SU-DHL-6 (cell line): ENCODE results near the gene ITSN2.

ENCODE experiments used
- H2AFZ ChIP-seq: fragments of 200-600 bp; sonication (generic); 2 replicates; pipeline ENCODE4 v1.6.1; 2014; ENCODE audit warnings: low read depth, mild to moderate bottlenecking, moderate library complexity, mixed read lengths, antibody characterized with exemption, low read length; ENCODE audit not compliant: severe bottlenecking
- H3F3A ChIP-seq: fragments of 200-600 bp; shearing (Covaris generic); 2 replicates; pipeline ENCODE4 v1.6.0; 2016; ENCODE audit warnings: antibody characterized with exemption, mild to moderate bottlenecking; ENCODE audit not compliant: insufficient read depth
- H3K27ac ChIP-seq: fragments of 200-600 bp; sonication (generic); 2 replicates; pipeline ENCODE4 v1.5.1; 2016; ENCODE audit warnings: low read depth, mild to moderate bottlenecking, low read length, moderate library complexity, mixed read lengths
- H3K27me3 ChIP-seq: fragments of 200-600 bp; sonication (generic), shearing (Covaris generic); 2 replicates; pipeline ENCODE4 v1.6.0; 2014; ENCODE audit warnings: mild to moderate bottlenecking, low read length
- H3K36me3 ChIP-seq: fragments of 200-600 bp; sonication (generic); 2 replicates; pipeline ENCODE4 v1.6.1; 2014; ENCODE audit warnings: mild to moderate bottlenecking, low read length, mixed read lengths
- H3K4me2 ChIP-seq: fragments of 300-600, 200-600 bp; shearing (Covaris generic), sonication (generic); 2 replicates; pipeline ENCODE4 v1.6.0; 2014; ENCODE audit warnings: low read length, low read depth, mild to moderate bottlenecking; ENCODE audit not compliant: poor library complexity, severe bottlenecking
- H3K4me3 ChIP-seq: fragments of 200-600 bp; sonication (generic); 2 replicates; pipeline ENCODE4 v1.5.1; 2014; ENCODE audit warnings: antibody characterized with exemption, low read length, mild to moderate bottlenecking, mixed read lengths; ENCODE audit not compliant: insufficient read depth, poor library complexity, severe bottlenecking
- H3K79me2 ChIP-seq: fragments of 200-600 bp; sonication (generic); 2 replicates; pipeline ENCODE4 v1.6.1; 2014; ENCODE audit warnings: mild to moderate bottlenecking, low read length, moderate library complexity; ENCODE audit not compliant: insufficient read depth
- H3K9ac ChIP-seq: fragments of 200-600 bp; sonication (generic); 2 replicates; pipeline ENCODE4 v1.7.0; 2014; ENCODE audit warnings: mild to moderate bottlenecking, low read length
- H3K9me2 ChIP-seq: fragments of 200-600 bp; sonication (generic); replicated peaks from 2 replicates; pipeline ENCODE4 v1.6.1; 2014; ENCODE audit warnings: low read length; ENCODE audit not compliant: insufficient read depth
- H3K9me3 ChIP-seq: fragments of 200-600 bp; sonication (generic); 2 replicates; pipeline ENCODE4 v1.6.1; 2014; ENCODE audit warnings: low read length, mixed read lengths; ENCODE audit not compliant: insufficient read depth
- H4K20me1 ChIP-seq: fragments of 200-600 bp; sonication (generic); 2 replicates; pipeline ENCODE4 v1.6.1; 2014; ENCODE audit warnings: low read depth, mild to moderate bottlenecking, antibody characterized with exemption, low read length, moderate library complexity, mixed read lengths
- EZH2phosphoT487 ChIP-seq: fragments of 200-600 bp; sonication (generic), shearing (Covaris generic); conservative IDR thresholded peaks from 2 replicates; pipeline ENCODE4 v1.6.1; 2018; ENCODE audit warnings: mild to moderate bottlenecking, antibody characterized with exemption, low read length, moderate library complexity, mixed read lengths
- TF ChIP-seq, protein P1 (sequence below): fragments of 200-600 bp; sonication (generic); IDR thresholded peaks from one replicate; pipeline ENCODE4 v1.5.1; 2017; ENCODE audit warnings: antibody characterized with exemption, mild to moderate bottlenecking, low read length, moderate library complexity; ENCODE audit not compliant: insufficient read depth, poor library complexity, severe bottlenecking

ITSN2 gene

DNA sequence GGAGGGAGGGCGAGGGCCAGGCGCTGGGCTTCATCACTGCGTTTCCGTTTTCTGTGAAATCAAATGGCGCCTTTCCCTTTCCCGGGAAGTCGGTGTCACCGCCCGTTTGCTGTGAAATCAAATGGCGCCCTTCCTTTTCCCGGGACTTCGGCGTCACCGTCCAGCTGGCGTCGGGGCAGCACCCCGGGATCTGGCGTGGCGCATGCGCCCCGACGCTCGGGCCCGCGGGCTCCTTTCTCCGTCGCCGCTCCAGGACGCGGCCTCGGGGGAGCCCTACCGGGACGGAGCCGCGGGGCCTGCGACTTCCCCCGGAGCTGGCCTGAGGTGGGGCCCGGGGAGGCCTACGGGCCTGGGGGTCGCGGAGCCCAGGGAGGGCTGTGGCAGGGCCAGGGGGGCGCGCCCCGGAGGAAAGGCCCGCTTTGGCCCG lies 185.5 kb downstream of the ITSN2 start, which contains the start of gene FAM228A:
TSS of gene FAM228A (plus strand) at position 203 of the 427 bp plus-strand sequence. CDS start 428 bp downstream, outside the sequence.
- Histone ChIP-seq H4K20me1 (no peaks in the 10 kb centered on the region), H3K27me3 (no peaks in the 10 kb centered on the region), H3K27ac (no peak within 1 kb of the TSS), H3K9me3 (no peaks in the 10 kb centered on the region), H2AFZ (no peak within 1 kb of the TSS), H3K4me2 (no peak within 1 kb of the TSS), H3K9me2 (no peaks in the 10 kb centered on the region), H3K9ac (no peak within 1 kb of the TSS), H3K79me2 (no peaks in the 10 kb centered on the region), H3F3A (no peaks in the 10 kb centered on the region), H3K36me3 (no peaks in the 10 kb centered on the region), H3K4me3 (no peak within 1 kb of the TSS)
- TF ChIP-seq, protein P1, sequence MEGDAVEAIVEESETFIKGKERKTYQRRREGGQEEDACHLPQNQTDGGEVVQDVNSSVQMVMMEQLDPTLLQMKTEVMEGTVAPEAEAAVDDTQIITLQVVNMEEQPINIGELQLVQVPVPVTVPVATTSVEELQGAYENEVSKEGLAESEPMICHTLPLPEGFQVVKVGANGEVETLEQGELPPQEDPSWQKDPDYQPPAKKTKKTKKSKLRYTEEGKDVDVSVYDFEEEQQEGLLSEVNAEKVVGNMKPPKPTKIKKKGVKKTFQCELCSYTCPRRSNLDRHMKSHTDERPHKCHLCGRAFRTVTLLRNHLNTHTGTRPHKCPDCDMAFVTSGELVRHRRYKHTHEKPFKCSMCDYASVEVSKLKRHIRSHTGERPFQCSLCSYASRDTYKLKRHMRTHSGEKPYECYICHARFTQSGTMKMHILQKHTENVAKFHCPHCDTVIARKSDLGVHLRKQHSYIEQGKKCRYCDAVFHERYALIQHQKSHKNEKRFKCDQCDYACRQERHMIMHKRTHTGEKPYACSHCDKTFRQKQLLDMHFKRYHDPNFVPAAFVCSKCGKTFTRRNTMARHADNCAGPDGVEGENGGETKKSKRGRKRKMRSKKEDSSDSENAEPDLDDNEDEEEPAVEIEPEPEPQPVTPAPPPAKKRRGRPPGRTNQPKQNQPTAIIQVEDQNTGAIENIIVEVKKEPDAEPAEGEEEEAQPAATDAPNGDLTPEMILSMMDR = no peak
- TF ChIP-seq EZH2phosphoT487 = no peak

DNA sequence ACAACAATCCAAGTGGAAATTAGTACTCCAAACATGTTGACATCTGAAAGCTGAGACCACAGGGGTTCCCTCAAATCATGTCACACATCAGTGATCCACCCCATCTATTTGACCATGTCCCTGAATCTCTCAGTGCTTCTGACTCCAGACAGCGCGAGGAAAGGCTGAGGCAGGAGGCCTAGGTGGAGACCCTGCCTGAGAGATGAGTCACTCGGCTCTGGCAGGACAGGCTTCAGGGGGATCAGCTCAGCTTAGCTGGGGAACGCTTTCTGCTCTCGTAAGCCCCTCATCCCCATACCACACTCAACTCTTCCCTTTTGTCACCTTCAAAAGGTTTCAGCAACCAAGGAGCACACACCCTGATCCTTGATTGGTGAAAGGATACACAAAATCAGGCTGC lies 191.3 kb downstream of the ITSN2 start:
- H3K36me3 ChIP-seq = no peaks in the 10 kb centered on the region
- H3K4me2 ChIP-seq = no peak overlapping the region
- H3K27ac ChIP-seq = no peak overlapping the region
- no peak overlapping the region for H3K9ac ChIP-seq
- no peaks in the 10 kb centered on the region for H3F3A ChIP-seq
- H3K79me2 ChIP-seq = no peaks in the 10 kb centered on the region
- H2AFZ ChIP-seq = no peak overlapping the region
- no peaks in the 10 kb centered on the region for H3K9me3 ChIP-seq
- no peaks in the 10 kb centered on the region for H3K9me2 ChIP-seq
- H3K4me3 ChIP-seq = no peak overlapping the region
- no peaks in the 10 kb centered on the region for H4K20me1 ChIP-seq
- H3K27me3 ChIP-seq = no peaks in the 10 kb centered on the region
- no peak for TF ChIP-seq EZH2phosphoT487
- TF ChIP-seq, protein P1 = no peak

DNA sequence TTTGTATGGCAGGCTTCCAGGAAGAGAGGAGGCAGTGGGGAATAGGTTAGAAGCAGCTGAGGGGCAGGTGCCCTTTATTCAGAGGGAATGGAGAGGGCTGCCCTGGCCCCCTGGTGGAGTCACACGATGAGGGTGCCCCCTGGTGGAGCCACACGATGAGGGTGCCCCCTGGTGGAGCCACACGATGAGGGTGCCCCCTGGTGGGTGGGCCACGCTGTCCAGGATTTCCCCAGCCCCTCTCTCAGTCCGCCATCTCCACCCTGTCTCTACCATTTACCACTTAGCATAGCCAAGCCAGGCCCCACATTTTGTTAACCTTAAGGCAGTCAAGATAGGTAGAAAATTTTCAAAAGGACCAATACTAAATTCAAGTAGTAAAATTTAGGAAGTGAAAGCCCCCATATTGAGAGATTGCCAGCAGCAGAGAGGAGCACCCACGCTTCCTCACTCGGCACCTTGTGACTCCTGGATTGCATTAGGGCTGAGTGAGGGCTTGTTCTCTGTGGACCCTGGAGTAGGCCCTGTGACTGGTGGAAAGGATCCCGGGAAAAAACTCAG lies 195.8 kb downstream of the ITSN2 start:
- no peaks in the 10 kb centered on the region for H3K36me3 ChIP-seq
- H3K4me3 ChIP-seq = no peak overlapping the region
- H3K9ac ChIP-seq = no peak overlapping the region
- no peaks in the 10 kb centered on the region for H3K27me3 ChIP-seq
- H3F3A ChIP-seq = no peaks in the 10 kb centered on the region
- H2AFZ ChIP-seq = peak overlapping the region; percentile 61
- TF ChIP-seq EZH2phosphoT487 = no peak
- TF ChIP-seq, protein P1 = peak; percentile 99
- H3K79me2 ChIP-seq = no peaks in the 10 kb centered on the region
- no peak overlapping the region for H3K27ac ChIP-seq
- peak overlapping the region; percentile 15 for H3K4me2 ChIP-seq
- no peaks in the 10 kb centered on the region for H3K9me2 ChIP-seq
- H3K9me3 ChIP-seq = no peaks in the 10 kb centered on the region
- no peaks in the 10 kb centered on the region for H4K20me1 ChIP-seq
